Heart left ventricle (tissue), 16 donors: Measurements from ENCODE around the gene LRRC15. TPM values are rescaled to one million over a fixed set of nuclear protein-coding genes. Genes with fewer than 3 reads are reported as not detected.

Experiments
- ATAC-seq, 4 donors: fragments of 200-7000 bp; cut with Tn5 transposase; one replicate each; pipeline ENCODE4 v1.9.1; 2020 to 2022; ENCODE audit warnings: moderate library complexity in 4 of 4, mild to moderate bottlenecking in 3 of 4, moderate number of reproducible peaks in 1 of 4
- DNase-seq, 5 donors: peaks; one replicate each; pipeline ENCODE4 v3.0.0-alpha.2; 2020
- H3K27ac ChIP-seq, 12 donors: fragments of 200-600 bp; sonication (generic) in 4 of 12; one replicate each; pipeline versions ENCODE4 v1.5.0 to v1.8.0; 2016 to 2022; ENCODE audit warnings: mild to moderate bottlenecking in 2 of 12
- H3K27me3 ChIP-seq, 9 donors: fragments of 200-600 bp; sonication (generic) in 2 of 9; one replicate each; pipeline versions ENCODE4 v1.5.1 to v1.8.0; 2016 to 2022; ENCODE audit warnings: mild to moderate bottlenecking in 3 of 9
- H3K36me3 ChIP-seq, 9 donors: fragments of 200-600 bp; sonication (generic) in 2 of 9; one replicate each; pipeline versions ENCODE4 v1.5.0 to v1.8.0; 2018 to 2022; ENCODE audit warnings: mild to moderate bottlenecking in 2 of 9
- H3K4me1 ChIP-seq, 12 donors: fragments of 200-600 bp; sonication (generic) in 4 of 12; one replicate each; pipeline versions ENCODE4 v1.5.0 to v1.8.0; 2016 to 2022; ENCODE audit warnings: mild to moderate bottlenecking in 3 of 12
- H3K4me3 ChIP-seq, 12 donors: fragments of 200-600 bp; sonication (generic) in 4 of 12; one replicate each; pipeline versions ENCODE4 v1.5.0 to v1.8.0; 2017 to 2022; ENCODE audit warnings: mild to moderate bottlenecking in 9 of 12, moderate library complexity in 4 of 12
- H3K9me3 ChIP-seq, 12 donors: fragments of 200-600 bp; sonication (generic) in 4 of 12; one replicate each; pipeline versions ENCODE4 v1.5.0 to v1.8.0; 2016 to 2022; ENCODE audit warnings: mild to moderate bottlenecking in 1 of 12
- POLR2A ChIP-seq, 2 donors: fragments of 450-650 bp; IDR thresholded peaks; one replicate each; pipeline ENCODE4 v1.6.1; 2017; ENCODE audit warnings: antibody characterized with exemption in 2 of 2, mild to moderate bottlenecking in 2 of 2, moderate library complexity in 2 of 2
- WGBS, 4 donors: extraction: QIAGEN DNeasy Blood & Tissue Kit in 2 of 4; methylation state at CpG; one replicate each; pipeline versions ENCODE4 v1.1.5 to v1.1.7; 2013 to 2018; 5-methylcytosine and 5-hydroxymethylcytosine counted together
- intact Hi-C, 10 donors: fragments of 100-400 bp; cut with DNase I; formaldehyde crosslinking; loops; one replicate each; pipeline versions ENCODE4 v1.11.1 to v1.14.2; 2022
- polyA plus RNA-seq, 2 donors: library from polyadenylated mRNA; stranded (reverse); fragments of 200-250 nt; gene quantifications; one replicate each; pipeline ENCODE4 v1.2.3, GENCODE V29; 2013
- total RNA-seq, 9 donors: library from RNA; depleted of rRNA in 2 of 9; stranded (reverse); fragments of >200 nt in 2 of 9; fragmentation: NEBNext Ultra II Directional in 3 of 9; extraction: Animal tissue kit (Norgen Biotek cat#: 25700) in 3 of 9; gene quantifications; one replicate each; pipeline versions ENCODE4 v1.1.0 to v1.2.4, GENCODE V29; 2016 to 2023
- TF ChIP-seq, protein P1 (sequence below), 12 donors: fragments of 200-600 bp; sonication (generic) in 4 of 12; IDR thresholded peaks; one replicate each; pipeline versions ENCODE4 v1.5.0 to v1.8.0; 2018 to 2022; ENCODE audit warnings: antibody characterized with exemption in 12 of 12, mild to moderate bottlenecking in 5 of 12
- donor health status: ischemic (EF 13 %, LVEDD 7.1; RV severe dilation, severe dysfunction).
- donor health status: healthy with polysubstance abuse.
- donor health status: DM: no; HTN: yes; CAD: no.
- donor health status: DM: no; HTN: no; CAD: no.
- donor health status: ischemic (EF 25% LVEDD 6.9; RV normal size, moderate dysfunction).
- donor health status: ischemic (EF 25% LVEDD 5.7; RV mildly dilated, moderate dysfunction).
- donor health status: healthy.
- donor health status: DM: yes; HTN: yes; CAD: no.
- donor health status: ischemic (EF 35%, LVEDD 5.7; RV mildly dilated, moderate dysfunction).
- donor health status: nonischemic (EF 11% LVEDD 7.7; RV severe dilation, severe dysfunction).
- donor health status: DM: yes; HTN: yes; CAD: no.
- donor health status: PGD.
- donor health status: ischemic (EF 29% LVEDD 5.4; RV normal size, mild dysfunction).
- donor health status: nonischemic (EF 23%, LVEDD 6.1; RV moderate dilation, normal function).

The LRRC15 gene
- total and polyA plus RNA-seq, 11 donors, result 0.04 to 1.9 (median 0.12) TPM; not detected in 1

DNA sequence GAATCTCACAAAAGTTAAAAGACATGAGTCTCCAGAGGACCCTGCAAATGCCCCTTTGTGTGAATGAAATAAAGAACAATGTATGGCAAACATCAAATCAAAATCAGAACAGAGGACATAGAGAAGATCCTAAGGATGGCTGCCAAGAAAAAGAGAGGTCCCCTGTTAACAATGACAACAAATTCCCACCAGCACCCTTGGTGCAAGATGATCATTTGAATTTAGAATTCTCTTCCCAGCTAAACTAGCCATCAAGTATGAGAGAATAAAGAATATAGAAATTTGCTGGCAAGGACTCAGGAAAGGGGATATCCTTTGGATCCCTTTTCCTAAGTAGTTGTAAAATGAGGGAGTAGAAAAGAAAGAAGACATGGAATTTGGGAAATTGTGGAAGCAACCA is 21.3 kb upstream of the LRRC15 start:
- H3K27me3 ChIP-seq, result peaks cover 0 to 15% (median under 1%) of the 10 kb centered on the region in 9 donors

DNA sequence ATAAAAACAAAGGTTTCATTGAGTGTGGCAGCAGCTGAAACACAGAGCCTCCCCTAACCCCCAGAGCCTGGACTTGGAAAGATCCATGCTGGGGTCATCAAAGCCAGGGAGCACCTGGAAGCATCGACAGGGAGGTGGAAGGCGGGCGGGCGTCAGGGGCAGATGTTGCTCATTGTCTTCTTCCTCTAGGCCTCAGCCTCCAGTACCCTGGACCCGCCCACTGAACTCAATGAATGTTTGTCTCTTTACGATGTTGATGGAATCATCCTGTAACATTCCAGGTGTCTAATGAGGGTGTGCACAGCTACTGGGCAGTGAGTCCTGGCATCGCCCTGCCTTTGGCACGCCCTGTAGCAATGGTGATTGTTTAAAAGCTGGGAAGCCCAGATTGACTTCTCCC is 19.7 kb upstream of the LRRC15 start:
- H3K27ac ChIP-seq, result no peak overlapping the region
- no peak overlapping the region for H3K4me3 ChIP-seq
- H3K27me3 ChIP-seq, result peaks cover 0 to 10% (median 4%) of the 10 kb centered on the region in 9 donors
- no peak for ATAC-seq
- DNase-seq, result no peak
- intact Hi-C loops, result no loop called here
- TF ChIP-seq, protein P1, sequence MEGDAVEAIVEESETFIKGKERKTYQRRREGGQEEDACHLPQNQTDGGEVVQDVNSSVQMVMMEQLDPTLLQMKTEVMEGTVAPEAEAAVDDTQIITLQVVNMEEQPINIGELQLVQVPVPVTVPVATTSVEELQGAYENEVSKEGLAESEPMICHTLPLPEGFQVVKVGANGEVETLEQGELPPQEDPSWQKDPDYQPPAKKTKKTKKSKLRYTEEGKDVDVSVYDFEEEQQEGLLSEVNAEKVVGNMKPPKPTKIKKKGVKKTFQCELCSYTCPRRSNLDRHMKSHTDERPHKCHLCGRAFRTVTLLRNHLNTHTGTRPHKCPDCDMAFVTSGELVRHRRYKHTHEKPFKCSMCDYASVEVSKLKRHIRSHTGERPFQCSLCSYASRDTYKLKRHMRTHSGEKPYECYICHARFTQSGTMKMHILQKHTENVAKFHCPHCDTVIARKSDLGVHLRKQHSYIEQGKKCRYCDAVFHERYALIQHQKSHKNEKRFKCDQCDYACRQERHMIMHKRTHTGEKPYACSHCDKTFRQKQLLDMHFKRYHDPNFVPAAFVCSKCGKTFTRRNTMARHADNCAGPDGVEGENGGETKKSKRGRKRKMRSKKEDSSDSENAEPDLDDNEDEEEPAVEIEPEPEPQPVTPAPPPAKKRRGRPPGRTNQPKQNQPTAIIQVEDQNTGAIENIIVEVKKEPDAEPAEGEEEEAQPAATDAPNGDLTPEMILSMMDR (IDR thresholded peaks at IDR 0.05), result no peak
- no peak for TF ChIP-seq POLR2A (IDR thresholded peaks at IDR 0.05)
- H3K9me3 ChIP-seq, result peaks cover 0 to 15% (median 0%) of the 10 kb centered on the region in 12 donors
- 89 to 97% (median 96%) methylated on average over 8 of the region's 8 CpGs for WGBS, 4 donors
- H3K4me1 ChIP-seq, result no peaks in the 10 kb centered on the region
- no peaks in the 10 kb centered on the region for H3K36me3 ChIP-seq

More for the DNA sequence above, 21.3 kb upstream of the LRRC15 start:
- no peak for ATAC-seq
- TF ChIP-seq POLR2A (IDR thresholded peaks at IDR 0.05), result no peak
- TF ChIP-seq, protein P1 (IDR thresholded peaks at IDR 0.05), result no peak
- no peaks in the 10 kb centered on the region for H3K4me1 ChIP-seq
- peaks cover 0 to 15% (median 0%) of the 10 kb centered on the region in 12 donors for H3K9me3 ChIP-seq
- no peaks in the 10 kb centered on the region for H3K36me3 ChIP-seq
- intact Hi-C loops, result no loop called here
- H3K27ac ChIP-seq, result no peak overlapping the region
- no peak for DNase-seq
- no peak overlapping the region for H3K4me3 ChIP-seq

DNA sequence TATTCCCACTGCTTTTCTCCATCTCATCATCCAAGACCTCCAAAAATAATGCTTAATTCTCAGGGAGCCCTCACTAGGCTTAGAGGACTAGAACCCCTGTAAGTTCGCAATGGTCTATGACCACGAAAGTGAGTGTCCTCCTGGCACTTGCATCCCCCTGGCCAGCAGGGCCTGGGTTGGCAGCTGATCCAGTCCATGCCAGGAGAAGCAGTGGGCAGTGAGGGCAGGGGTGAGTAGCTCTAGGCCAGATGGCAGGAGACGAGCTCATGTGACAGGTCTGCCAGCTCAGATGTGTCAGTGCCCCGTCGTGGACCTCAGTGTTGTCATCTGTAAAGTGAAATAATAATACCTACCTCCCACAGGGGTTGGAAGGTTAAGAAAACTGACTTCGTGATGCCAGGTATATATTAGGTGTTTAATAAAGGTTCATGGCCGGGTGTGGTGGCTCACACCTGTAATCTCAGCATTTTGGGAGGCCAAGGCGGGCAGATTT is 18.4 kb upstream of the LRRC15 start:
- peaks cover 0 to 15% (median 0%) of the 10 kb centered on the region in 12 donors for H3K9me3 ChIP-seq
- H3K36me3 ChIP-seq, result no peaks in the 10 kb centered on the region
- DNase-seq, result no peak
- no peak overlapping the region for H3K27ac ChIP-seq
- H3K4me3 ChIP-seq, result no peak overlapping the region
- peaks cover 0 to 10% (median 4%) of the 10 kb centered on the region in 9 donors for H3K27me3 ChIP-seq
- 96 to 99% (median 98%) methylated on average over 8 of the region's 8 CpGs for WGBS, 4 donors
- TF ChIP-seq, protein P1 (IDR thresholded peaks at IDR 0.05), result no peak
- TF ChIP-seq POLR2A (IDR thresholded peaks at IDR 0.05), result no peak
- no peak for ATAC-seq
- H3K4me1 ChIP-seq, result no peaks in the 10 kb centered on the region
- intact Hi-C loops, result no loop called here

DNA sequence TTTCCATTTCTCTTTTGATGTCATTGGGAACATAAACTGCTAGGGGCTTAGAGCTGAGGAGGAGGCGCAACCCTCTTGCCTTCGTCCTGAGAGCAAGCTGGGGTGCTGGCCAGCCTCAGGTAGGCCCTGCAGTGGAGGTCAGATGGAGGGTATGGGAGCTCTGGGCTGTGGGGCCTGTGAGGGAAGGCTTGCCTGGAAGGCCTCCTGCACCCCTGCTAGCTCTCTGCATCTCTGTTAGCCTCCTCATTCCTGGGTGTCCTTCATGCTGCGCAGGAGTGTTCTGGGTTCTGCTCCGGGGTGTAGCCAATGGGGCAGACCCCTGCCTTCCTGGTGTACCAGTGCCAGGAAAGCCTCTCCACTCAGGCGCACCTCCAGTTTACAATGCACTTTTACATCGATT is 17.7 kb upstream of the LRRC15 start:
- TF ChIP-seq, protein P1 (IDR thresholded peaks at IDR 0.05), result no peak
- TF ChIP-seq POLR2A (IDR thresholded peaks at IDR 0.05), result no peak
- intact Hi-C loops, result no loop called here
- no peak for ATAC-seq
- WGBS, 4 donors, result 96 to 99% (median 96%) methylated on average over 6 of the region's 6 CpGs
- H3K27ac ChIP-seq, result no peak overlapping the region
- no peak overlapping the region for H3K4me3 ChIP-seq
- no peaks in the 10 kb centered on the region for H3K4me1 ChIP-seq
- peaks cover 0 to 15% (median 0%) of the 10 kb centered on the region in 12 donors for H3K9me3 ChIP-seq
- peaks cover 0 to 10% (median 4%) of the 10 kb centered on the region in 9 donors for H3K27me3 ChIP-seq
- no peak for DNase-seq
- no peaks in the 10 kb centered on the region for H3K36me3 ChIP-seq
